K562 (cell line): ENCODE data around the gene KCND3. TPM values are rescaled to one million over a fixed set of nuclear protein-coding genes. Genes with fewer than 3 reads are reported as not detected.

Experiments used
- BRD4 ChIP-seq: fragments of 200-600 bp; sonication (generic); IDR thresholded peaks from 2 replicates; pipeline ENCODE4 v1.6.1; 2017; ENCODE audit warnings: inconsistent platforms
- CEBPB ChIP-seq: fragments of 450-650 bp; IDR thresholded peaks from 2 replicates; pipeline ENCODE4 v1.6.1; 2016; ENCODE audit warnings: missing genetic modification characterization, missing compliant biosample characterization
- CREB5 ChIP-seq: fragments of 250-450 bp; sonication (Bioruptor Pico); IDR thresholded peaks from 2 replicates; pipeline ENCODE4 v1.5.0; 2020; ENCODE audit warnings: mild to moderate bottlenecking
- DNMT1 ChIP-seq: fragments of 450-650 bp; IDR thresholded peaks from 2 replicates; pipeline ENCODE4 v1.6.1; 2016; ENCODE audit warnings: antibody characterized with exemption, mild to moderate bottlenecking
- ETV5 ChIP-seq: sonication (generic); formaldehyde crosslinking; IDR thresholded peaks from 2 replicates; pipeline ENCODE4 v1.4.0; 2020; ENCODE audit warnings: low read depth, mild to moderate bottlenecking, missing genetic modification reagents
- GABPB1 ChIP-seq: sonication (generic); formaldehyde crosslinking; IDR thresholded peaks from 2 replicates; pipeline ENCODE4 v1.8.0; 2022; ENCODE audit warnings: mild to moderate bottlenecking, missing genetic modification reagents
- MTF1 ChIP-seq: fragments of 250-450 bp; sonication (Bioruptor Pico); IDR thresholded peaks from 2 replicates; pipeline ENCODE4 v1.9.0; 2021; ENCODE audit warnings: moderate library complexity, mild to moderate bottlenecking, inconsistent platforms, borderline replicate concordance
- NFRKB ChIP-seq: fragments of 450-650 bp; IDR thresholded peaks from 2 replicates; pipeline ENCODE4 v1.6.1; 2016; ENCODE audit warnings: low read depth
- SMARCE1 ChIP-seq: fragments of 450-650 bp; IDR thresholded peaks from 2 replicates; pipeline ENCODE4 v1.7.1; 2016; ENCODE audit warnings: mild to moderate bottlenecking
- SMC3 ChIP-seq: conservative IDR thresholded peaks from 2 replicates; pipeline ENCODE4 v1.6.1; 2011; ENCODE audit warnings: low read depth, low read length, improper control_type of control experiment; ENCODE audit not compliant: insufficient read depth
- TRIM25 ChIP-seq: fragments of 450-650 bp; IDR thresholded peaks from 2 replicates; pipeline ENCODE4 v1.7.0; 2016; ENCODE audit warnings: borderline replicate concordance
- ZBTB11 ChIP-seq, 3 experiments: fragments of 200-800 bp in 1 of 3; fragments of 250-450 bp in 1 of 3; fragments of 450-650 bp in 1 of 3; sonication (Bioruptor Pico) in 1 of 3; sonication (Bioruptor generic) in 1 of 3; formaldehyde crosslinking in 1 of 3; IDR thresholded peaks; 2 replicates each; pipeline versions ENCODE4 v1.6.1 to v1.8.0; 2016 to 2022; ENCODE audit warnings: mild to moderate bottlenecking in 2 of 3, missing genetic modification characterization in 2 of 3, missing compliant biosample characterization in 1 of 3, moderate library complexity in 1 of 3
- ZNF551 ChIP-seq: fragments of 250-450 bp; sonication (Bioruptor Pico); IDR thresholded peaks from 2 replicates; pipeline ENCODE4 v1.5.0; 2021; ENCODE audit warnings: mild to moderate bottlenecking, moderate library complexity
- ZNF830 ChIP-seq: fragments of 250-450 bp; sonication (Bioruptor Pico); IDR thresholded peaks from 2 replicates; pipeline ENCODE4 v1.5.0; 2021; ENCODE audit warnings: mild to moderate bottlenecking
- polyA plus RNA-seq, 8 experiments: library from polyadenylated mRNA; depleted of rRNA in 4 of 8; stranded (reverse) in 5 of 8; unstranded in 3 of 8; fragments of >200 nt; fragmentation: Nextera tagmentation in 2 of 8; fragmentation: Illumina TruSeq in 1 of 8; extraction: Ambion mirVana in 2 of 8; extraction: Trizol in 1 of 8; gene quantifications; 2 replicates each; pipeline versions ENCODE4 v1.2.1 to v1.2.3, GENCODE V29; 2011 to 2014; ENCODE audit warnings: inconsistent platforms in 1 of 8, missing spikeins in 1 of 8
- total RNA-seq, 7 experiments: library from RNA; depleted of rRNA in 6 of 7; stranded (reverse); fragments of >200 nt in 6 of 7; fragmentation: Illumina TruSeq in 2 of 7; extraction: Trizol in 2 of 7; gene quantifications; 2 replicates each; pipeline versions ENCODE4 v1.2.1 to v1.2.3, GENCODE V29; 2011 to 2021; ENCODE audit warnings: low replicate concordance in 1 of 7
- TF ChIP-seq, protein P1 (sequence below), 3 experiments: IDR thresholded peaks in 2 of 3; conservative IDR thresholded peaks in 1 of 3; 2 replicates each; pipeline ENCODE4 v1.5.1; 2011 to 2012; ENCODE audit warnings: low read length in 3 of 3, mild to moderate bottlenecking in 3 of 3, control low read depth in 2 of 3, improper control_type of control experiment in 1 of 3, inconsistent platforms in 1 of 3, low read depth in 1 of 3, mixed read lengths in 1 of 3, moderate library complexity in 1 of 3; ENCODE audit not compliant: insufficient read depth in 2 of 3
- TF ChIP-seq, protein P2 (sequence below): fragments of 250-450 bp; sonication (Bioruptor Pico); IDR thresholded peaks from 2 replicates; pipeline ENCODE4 v1.5.0; 2020; ENCODE audit warnings: mild to moderate bottlenecking, borderline replicate concordance

The KCND3 gene
- total and polyA plus RNA-seq, 9 of the 15 experiments (the other 6 are each of a cell fraction or from before 2014, with no cell fraction given), result not detected

DNA sequence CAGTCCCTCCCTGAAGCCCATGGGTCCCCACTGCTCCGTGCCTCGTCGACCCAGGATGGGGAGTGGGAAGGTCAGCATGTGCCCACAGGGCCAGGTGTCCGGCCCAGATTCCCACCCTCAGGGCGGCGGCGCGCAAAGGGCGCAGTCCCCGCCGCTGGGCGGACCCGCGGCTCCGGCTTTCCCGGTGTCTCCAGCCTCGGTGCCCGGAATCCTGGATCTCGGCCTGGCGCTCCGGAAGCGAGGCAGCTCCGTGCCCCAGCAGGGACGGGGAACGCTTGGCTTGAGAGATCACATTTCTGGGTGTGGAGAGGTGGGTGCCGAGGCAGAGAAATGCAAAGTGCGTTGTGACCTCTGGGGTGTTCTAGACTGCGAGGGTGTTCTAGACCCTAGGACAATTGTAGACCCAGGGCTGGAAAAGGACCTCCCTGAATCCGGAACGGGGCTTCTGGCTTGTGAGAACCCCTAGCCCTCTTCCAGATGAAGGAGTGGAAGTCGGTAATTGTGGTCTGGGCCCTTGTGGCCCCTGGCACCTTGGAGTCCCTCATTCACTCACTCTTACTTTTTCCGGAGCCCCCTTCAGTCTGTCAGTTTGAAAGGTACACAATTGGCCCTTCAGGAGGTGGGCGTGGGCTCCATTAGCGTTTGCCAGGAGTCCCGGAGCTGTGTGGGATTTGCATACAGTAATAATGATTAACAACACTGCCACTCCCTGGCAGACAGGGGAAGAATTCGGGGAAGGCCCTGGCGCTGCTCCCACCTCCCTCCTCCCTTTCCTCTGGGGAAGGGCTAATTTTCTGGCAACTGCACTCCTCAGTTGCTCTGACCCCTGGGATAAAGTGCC lies 1.6 kb upstream of the KCND3 start (continued):
- TF ChIP-seq GABPB1 (no peak), ZBTB11 (CRISPR knock-in tag; IDR thresholded peaks at IDR 0.05) (peak in 1 of 3 experiments; percentile 83; a peak in 1 of 6 replicates), SMARCE1 (no peak), DNMT1 (no peak), ETV5 (CRISPR knock-in tag) (no peak), ZNF830 (CRISPR knock-in tag) (no peak), TRIM25 (no peak), SMC3 (0 out of 2 replicates have a peak, but pooled peaks have one; percentile 3), ZNF551 (CRISPR knock-in tag) (no peak), CREB5 (CRISPR knock-in tag) (no peak), BRD4 (no peak), CEBPB (tag) (no peak), MTF1 (no peak), NFRKB (no peak)
- TF ChIP-seq, protein P1, sequence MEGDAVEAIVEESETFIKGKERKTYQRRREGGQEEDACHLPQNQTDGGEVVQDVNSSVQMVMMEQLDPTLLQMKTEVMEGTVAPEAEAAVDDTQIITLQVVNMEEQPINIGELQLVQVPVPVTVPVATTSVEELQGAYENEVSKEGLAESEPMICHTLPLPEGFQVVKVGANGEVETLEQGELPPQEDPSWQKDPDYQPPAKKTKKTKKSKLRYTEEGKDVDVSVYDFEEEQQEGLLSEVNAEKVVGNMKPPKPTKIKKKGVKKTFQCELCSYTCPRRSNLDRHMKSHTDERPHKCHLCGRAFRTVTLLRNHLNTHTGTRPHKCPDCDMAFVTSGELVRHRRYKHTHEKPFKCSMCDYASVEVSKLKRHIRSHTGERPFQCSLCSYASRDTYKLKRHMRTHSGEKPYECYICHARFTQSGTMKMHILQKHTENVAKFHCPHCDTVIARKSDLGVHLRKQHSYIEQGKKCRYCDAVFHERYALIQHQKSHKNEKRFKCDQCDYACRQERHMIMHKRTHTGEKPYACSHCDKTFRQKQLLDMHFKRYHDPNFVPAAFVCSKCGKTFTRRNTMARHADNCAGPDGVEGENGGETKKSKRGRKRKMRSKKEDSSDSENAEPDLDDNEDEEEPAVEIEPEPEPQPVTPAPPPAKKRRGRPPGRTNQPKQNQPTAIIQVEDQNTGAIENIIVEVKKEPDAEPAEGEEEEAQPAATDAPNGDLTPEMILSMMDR (IDR thresholded peaks at IDR 0.05 in 2 of 3, conservative IDR thresholded peaks at IDR 0.05 in 1 of 3; ENCODE audit: insufficient read depth in 2 of 3, low read depth in 1 of 3, low read length in 3 of 3), result peak; percentile 26 to 41 (median 40); a peak in 3 of 6 replicates
- TF ChIP-seq, protein P2, sequence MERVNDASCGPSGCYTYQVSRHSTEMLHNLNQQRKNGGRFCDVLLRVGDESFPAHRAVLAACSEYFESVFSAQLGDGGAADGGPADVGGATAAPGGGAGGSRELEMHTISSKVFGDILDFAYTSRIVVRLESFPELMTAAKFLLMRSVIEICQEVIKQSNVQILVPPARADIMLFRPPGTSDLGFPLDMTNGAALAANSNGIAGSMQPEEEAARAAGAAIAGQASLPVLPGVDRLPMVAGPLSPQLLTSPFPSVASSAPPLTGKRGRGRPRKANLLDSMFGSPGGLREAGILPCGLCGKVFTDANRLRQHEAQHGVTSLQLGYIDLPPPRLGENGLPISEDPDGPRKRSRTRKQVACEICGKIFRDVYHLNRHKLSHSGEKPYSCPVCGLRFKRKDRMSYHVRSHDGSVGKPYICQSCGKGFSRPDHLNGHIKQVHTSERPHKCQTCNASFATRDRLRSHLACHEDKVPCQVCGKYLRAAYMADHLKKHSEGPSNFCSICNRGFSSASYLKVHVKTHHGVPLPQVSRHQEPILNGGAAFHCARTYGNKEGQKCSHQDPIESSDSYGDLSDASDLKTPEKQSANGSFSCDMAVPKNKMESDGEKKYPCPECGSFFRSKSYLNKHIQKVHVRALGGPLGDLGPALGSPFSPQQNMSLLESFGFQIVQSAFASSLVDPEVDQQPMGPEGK (CRISPR knock-in tag), result no peak
